HL-60/S4 (cell line): Measurements from ENCODE around the gene COX6A2.

ENCODE experiments used
- in situ Hi-C: fragments of 300-500 bp; cut with MboI; formaldehyde crosslinking; loops from 2 replicates; pipeline ENCODE4 v1.14.3; 2022; ENCODE audit warnings: low sequenced_read_pairs

COX6A2 gene

GRCh38 chr16:31382485-31383161 is 45.5 kb downstream of the COX6A2 start:
- in situ Hi-C loops: loop anchor here (10.0 kb wide), 2 partner anchors 58 to 178 kb away; partner anchors contain the start of gene PYCARD

DNA sequence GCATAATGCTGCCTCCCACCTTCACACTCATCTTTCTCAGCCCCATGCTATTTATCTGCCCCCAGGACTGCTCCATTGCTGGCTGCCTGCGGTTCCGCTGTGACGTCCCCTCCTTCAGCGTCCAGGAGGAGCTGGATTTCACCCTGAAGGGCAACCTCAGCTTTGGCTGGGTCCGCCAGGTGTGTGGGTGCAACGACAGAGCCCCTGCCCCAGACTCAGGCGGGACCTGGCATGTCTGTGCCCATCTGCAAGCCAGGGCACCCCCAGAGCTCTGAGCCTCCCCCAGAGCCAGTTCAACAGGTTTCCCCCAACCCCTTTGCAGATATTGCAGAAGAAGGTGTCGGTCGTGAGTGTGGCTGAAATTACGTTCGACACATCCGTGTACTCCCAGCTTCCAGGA is 48.0 kb downstream of the COX6A2 start:
- in situ Hi-C loops: loop anchor here (10.0 kb wide), 2 partner anchors 55 to 175 kb away; partner anchors contain the start of gene PYCARD
